B cell (primary cell): ENCODE results near the gene MRC2.

Experiments used
- CTCF ChIP-seq: fragments of 200-600 bp; IDR thresholded peaks from one replicate; pipeline ENCODE4 v1.8.0; 2022; ENCODE audit warnings: antibody characterized with exemption, mild to moderate bottlenecking
- EZH2 ChIP-seq: IDR thresholded peaks from 2 replicates; pipeline ENCODE4 v1.6.1; 2012; ENCODE audit warnings: borderline replicate concordance, low read depth, mild to moderate bottlenecking, moderate library complexity, low read length; ENCODE audit not compliant: insufficient read depth, poor library complexity, severe bottlenecking

GRCh38 chr17:62681061-62681938 is 53.8 kb downstream of the MRC2 start:
- TF ChIP-seq CTCF (no peak), EZH2 (no peak)
